GM19438 (cell line): ENCODE measurements around the gene FEV.

Experiments
- ATAC-seq: cut with Tn5 transposase; IDR thresholded peaks from one replicate; pipeline ENCODE4 v1.9.1; 2021; ENCODE audit warnings: low read depth; ENCODE audit not compliant: unreplicated experiment

The FEV gene

DNA sequence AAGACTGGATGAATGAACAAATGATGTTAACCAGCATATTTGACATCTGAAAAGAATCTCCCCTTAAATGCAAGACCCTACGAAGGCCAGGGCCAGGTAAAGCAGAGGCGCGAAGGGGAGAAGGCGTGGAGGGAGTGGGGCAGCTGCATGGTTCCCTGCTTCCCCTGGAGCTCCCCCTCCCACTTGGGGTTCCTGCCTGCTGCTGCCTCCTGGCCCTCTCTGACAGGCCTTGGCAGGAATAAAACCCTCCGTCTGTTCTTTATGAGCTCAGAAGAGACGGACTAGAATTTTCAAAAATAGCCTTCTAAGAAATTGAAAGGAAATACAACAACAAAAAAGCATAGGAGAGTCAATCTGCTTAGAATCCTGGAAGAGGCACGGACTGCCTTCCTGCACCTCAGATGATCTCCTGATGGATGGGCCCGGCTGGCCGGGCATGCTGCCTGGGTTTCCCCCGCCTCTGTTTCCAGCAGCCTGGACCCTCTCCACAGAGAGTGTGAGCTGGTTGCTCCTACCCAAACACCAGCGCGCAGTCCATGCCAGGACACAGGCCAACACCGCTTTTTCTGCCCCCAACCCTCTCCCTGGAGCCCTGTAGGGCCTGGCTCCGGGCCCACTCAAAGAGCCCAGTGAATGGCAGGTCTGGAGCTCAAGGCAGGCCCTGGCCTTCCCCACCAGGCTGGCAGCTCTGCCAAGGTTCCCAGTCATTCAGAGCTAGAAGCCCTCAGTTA is 32.4 kb upstream of the FEV start:
- ATAC-seq, result no peak

GRCh38 chr2:219016721-219017120 is 31.7 kb upstream of the FEV start:
- no peak for ATAC-seq

GRCh38 chr2:219010873-219011272 is 25.9 kb upstream of the FEV start:
- no peak for ATAC-seq

GRCh38 chr2:219010162-219010756 is 25.3 kb upstream of the FEV start:
- no peak for ATAC-seq

DNA sequence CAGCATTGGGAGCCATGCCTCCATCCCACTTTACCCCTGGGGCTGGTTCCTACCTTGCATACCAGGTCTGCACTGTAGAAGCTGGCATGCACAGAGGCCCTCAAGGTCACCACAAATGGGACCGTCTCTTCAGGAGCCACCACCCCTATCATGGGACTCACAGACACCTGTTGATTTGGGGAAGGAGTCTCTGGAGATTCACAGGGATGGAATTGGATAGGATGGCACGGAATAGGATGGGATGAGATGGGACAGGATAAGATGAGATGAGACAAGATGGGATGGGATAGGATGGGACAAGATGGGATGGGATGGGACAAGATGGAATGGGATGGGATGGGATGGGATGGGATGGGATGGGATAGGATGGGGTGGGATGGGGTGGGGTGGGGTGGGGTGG is 24.3 kb upstream of the FEV start:
- ATAC-seq, result no peak

- no peak for ATAC-seq
These were observed 19.0 kb upstream of the FEV start for GRCh38 chr2:219003979-219004378.

DNA sequence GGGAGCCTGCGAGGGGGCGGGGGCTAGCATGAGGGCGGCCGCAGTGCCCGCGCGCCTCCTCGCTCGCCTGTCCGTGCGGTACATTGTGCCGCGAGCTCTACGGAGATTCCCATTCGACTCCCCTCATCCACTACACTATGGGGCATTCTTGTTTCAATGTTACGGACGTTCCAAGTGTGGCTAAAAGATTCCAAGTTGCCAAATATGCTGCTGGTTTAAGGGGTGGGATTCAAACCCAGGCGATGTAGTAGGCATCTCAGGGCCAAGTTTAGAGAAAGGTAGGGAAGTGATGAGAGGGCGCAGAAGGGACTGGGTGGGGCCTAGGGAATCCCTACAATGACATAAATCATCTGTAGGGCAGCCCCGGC is 18.3 kb upstream of the FEV start:
- ATAC-seq, result no peak

DNA sequence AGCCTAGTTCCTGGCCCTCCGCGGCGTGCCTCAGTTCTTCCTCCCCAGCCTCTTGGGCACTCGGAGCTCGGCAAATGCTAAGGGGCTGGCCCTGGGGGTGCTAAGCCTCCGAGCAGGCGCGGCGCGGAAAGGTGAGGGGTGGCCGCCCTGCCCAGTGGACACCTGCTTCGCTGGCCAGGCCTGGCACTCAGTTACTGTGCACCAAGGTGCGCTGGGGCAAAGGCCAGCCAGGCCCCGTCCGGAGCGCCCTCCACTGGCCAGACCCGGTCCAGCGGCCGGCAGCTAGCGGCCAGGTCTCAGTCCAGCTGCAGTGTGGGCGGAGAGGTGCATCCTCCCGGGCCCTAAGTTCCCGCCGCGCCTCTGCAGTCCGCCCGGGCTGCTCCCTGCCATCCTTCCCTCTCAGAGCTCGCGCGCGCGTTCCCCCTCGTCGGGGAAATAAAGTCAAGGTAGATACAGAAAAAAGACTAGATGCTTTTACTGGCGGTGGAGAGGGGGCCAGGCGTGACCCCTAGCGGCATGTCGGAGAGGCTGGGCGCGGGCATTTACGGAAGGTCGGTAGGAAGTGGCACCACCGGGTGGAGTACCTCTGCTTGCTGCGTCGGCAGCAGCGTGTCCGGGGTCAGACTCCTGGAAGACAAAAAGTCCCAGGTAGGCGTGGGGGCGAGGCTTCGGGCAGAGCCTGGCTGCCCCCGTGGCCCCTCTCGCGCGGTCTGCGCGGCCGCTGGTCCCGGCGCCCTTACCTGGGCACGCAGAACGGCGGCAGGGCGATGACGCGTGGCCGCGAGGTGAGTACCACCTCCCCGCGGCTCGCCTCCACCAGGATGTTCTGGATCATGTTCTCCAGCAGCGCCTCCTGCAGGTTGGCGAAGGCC is 17.6 kb upstream of the FEV start:
- ATAC-seq, result no peak

GRCh38 chr2:219001577-219002394 is 16.8 kb upstream of the FEV start:
- ATAC-seq, result no peak

- no peak for ATAC-seq
These were observed 16.2 kb upstream of the FEV start for GRCh38 chr2:219001100-219001576.

- no peak for ATAC-seq
These were observed 15.6 kb upstream of the FEV start for GRCh38 chr2:219000569-219000960.

- no peak for ATAC-seq
These were observed 15.0 kb upstream of the FEV start for GRCh38 chr2:218999881-219000568.

DNA sequence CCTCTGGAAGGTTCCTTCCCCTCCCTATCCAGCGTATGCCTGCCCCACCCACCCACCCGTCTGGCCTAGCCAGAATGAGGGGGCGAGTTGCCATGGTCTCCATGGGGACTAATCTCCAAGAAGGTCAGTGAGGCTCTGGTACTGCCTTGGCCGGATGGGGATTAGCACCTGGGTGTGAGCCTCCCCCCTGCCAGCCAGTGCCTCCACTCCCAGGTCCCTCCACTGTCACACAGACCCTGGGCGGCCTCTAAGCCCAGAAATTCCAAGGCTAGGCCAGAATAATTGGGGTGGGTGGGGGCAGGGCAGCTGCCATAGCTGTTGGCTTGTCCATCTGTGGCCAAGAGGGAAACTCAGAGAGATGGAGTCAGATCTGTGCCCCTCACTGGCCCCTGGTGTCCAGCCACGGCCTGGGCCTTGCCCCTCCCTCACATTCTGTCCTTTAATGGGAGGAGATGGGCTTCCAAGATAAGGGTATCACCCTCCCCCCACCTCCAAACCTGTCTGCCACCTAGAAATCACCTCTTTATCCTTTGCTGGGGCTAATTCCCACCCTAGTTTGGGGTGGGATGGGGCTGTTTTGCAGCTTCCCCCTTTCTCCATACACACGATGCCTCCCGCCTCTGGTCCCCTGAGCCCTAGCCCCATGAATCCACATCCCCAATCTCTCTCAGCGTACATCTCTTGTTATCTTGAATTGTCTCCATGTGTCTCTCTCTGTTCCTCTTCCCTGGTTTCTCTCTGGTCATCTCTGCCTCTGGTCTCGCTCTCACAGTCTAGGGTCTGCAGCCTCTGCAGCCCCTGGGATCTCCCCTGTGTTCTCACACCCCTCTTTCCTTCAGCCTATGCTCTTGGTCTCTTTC is 14.3 kb upstream of the FEV start:
- ATAC-seq, result no peak

GRCh38 chr2:218998414-218999002 is 13.5 kb upstream of the FEV start:
- ATAC-seq, result no peak

DNA sequence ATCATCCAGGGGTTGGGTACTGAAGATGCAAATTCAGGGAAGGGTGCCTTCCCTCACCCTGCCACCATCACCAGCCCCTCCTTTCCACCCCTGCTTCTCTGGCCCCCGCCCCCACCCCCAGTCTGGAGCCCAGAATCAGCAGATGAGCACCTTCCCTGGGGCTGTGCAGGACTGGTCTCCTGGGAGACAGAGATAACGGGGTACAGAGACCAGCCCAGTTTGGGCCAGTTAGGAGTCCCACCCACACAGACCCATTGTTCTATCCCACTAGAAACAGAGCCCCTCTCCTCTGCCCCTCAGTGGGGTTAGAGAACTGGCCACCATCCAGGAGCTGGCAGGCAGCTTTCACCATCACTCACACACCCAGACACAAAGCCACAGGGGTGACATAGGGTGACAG is 12.7 kb upstream of the FEV start:
- no peak for ATAC-seq

DNA sequence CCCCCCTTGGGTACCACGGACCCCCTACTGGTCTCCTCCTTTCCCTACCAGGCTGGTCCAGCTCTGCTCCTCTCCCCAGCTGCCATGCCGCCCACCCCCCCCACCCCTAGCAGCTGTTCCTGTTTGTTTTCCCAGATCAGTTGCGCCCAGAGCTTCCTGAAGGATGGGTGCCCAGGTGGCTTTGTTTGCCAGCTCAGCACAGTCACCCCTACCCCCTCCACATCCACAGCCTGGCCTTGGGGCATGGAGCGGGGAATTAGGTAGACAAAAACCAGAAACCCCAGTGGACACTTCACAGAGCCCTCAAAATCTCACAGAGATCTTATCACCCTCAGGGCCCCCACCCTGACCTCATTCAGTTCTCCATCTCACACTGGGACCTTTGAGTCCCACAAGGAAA is 12.0 kb upstream of the FEV start:
- ATAC-seq, result no peak

- no peak for ATAC-seq
These were observed 11.2 kb upstream of the FEV start for GRCh38 chr2:218995972-218996711.

DNA sequence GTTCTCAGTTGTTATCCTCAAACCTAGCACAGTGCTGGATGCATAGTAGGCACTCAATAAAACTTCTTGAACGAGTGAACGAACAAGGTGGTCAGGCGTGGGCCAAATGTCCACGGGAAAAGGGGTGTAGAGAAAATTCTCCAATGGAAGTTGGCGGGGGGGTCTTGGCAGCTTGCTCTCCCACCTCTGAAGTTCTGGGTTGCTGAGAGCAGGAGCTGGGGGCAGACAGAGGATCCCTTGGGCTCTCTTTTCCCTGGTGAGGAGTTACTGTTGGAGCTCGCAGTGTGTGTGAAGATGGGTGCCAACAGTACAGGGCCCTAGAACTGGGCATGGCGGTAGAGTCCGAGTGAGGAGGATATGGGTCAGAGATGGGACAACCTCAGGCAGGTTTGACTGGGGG is 10.6 kb upstream of the FEV start:
- no peak for ATAC-seq
